HepG2 (cell line): ENCODE measurements around the gene SLC35G2. TPM values are rescaled to one million over a fixed set of nuclear protein-coding genes. Genes with fewer than 3 reads are reported as not detected.

Experiments
- BCL6 ChIP-seq: IDR thresholded peaks from 2 replicates; pipeline ENCODE4 v1.6.1; 2016; ENCODE audit warnings: missing genetic modification reagents, missing compliant biosample characterization
- CCDC6 ChIP-seq: sonication (generic); formaldehyde crosslinking; IDR thresholded peaks from 2 replicates; pipeline ENCODE4 v1.8.1; 2022; ENCODE audit warnings: mild to moderate bottlenecking, missing genetic modification reagents, moderate library complexity
- CREB1 ChIP-seq, 2 experiments: fragments of 450-650 bp in 1 of 2; IDR thresholded peaks; 2 replicates each; pipeline ENCODE4 v1.6.1; 2016 to 2017; ENCODE audit warnings: control low read depth in 1 of 2, mild to moderate bottlenecking in 1 of 2, missing compliant biosample characterization in 1 of 2, missing genetic modification characterization in 1 of 2
- DRAP1 ChIP-seq: IDR thresholded peaks from 2 replicates; pipeline ENCODE4 v1.6.1; 2016; ENCODE audit warnings: missing genetic modification reagents, missing compliant biosample characterization
- EED ChIP-seq: sonication (generic); formaldehyde crosslinking; IDR thresholded peaks from 2 replicates; pipeline ENCODE4 v1.5.0; 2020; ENCODE audit warnings: mild to moderate bottlenecking, missing genetic modification reagents
- FOXK2 ChIP-seq: fragments of 450-650 bp; IDR thresholded peaks from 2 replicates; pipeline ENCODE4 v1.6.1; 2016
- GFI1 ChIP-seq: sonication (generic); formaldehyde crosslinking; IDR thresholded peaks from 2 replicates; pipeline ENCODE4 v1.5.0; 2020; ENCODE audit warnings: missing genetic modification reagents, mild to moderate bottlenecking, borderline replicate concordance
- HOXA7 ChIP-seq: sonication (generic); formaldehyde crosslinking; IDR thresholded peaks from 2 replicates; pipeline ENCODE4 v1.8.1; 2022; ENCODE audit warnings: mild to moderate bottlenecking, missing genetic modification reagents, moderate library complexity
- KIAA2018 ChIP-seq: sonication (generic); formaldehyde crosslinking; IDR thresholded peaks from 2 replicates; pipeline ENCODE4 v1.5.0; 2020; ENCODE audit warnings: mild to moderate bottlenecking, missing genetic modification reagents, borderline replicate concordance
- MBNL3 ChIP-seq: fragments of 250-450 bp; sonication (Bioruptor Pico); conservative IDR thresholded peaks from 2 replicates; pipeline ENCODE4 v1.8.0; 2022; ENCODE audit warnings: mild to moderate bottlenecking, inconsistent platforms
- MXD1 ChIP-seq: sonication (generic); formaldehyde crosslinking; IDR thresholded peaks from 2 replicates; pipeline ENCODE4 v1.4.0; 2020; ENCODE audit warnings: mild to moderate bottlenecking, missing genetic modification reagents
- NAIF1 ChIP-seq: sonication (generic); formaldehyde crosslinking; IDR thresholded peaks from 2 replicates; pipeline ENCODE4 v1.5.0; 2020; ENCODE audit warnings: mild to moderate bottlenecking, missing genetic modification reagents, borderline replicate concordance
- PAX8 ChIP-seq: sonication (generic); formaldehyde crosslinking; IDR thresholded peaks from 2 replicates; pipeline ENCODE4 v1.8.0; 2022; ENCODE audit warnings: mild to moderate bottlenecking, missing genetic modification reagents, borderline replicate concordance
- RELA ChIP-seq: sonication (generic); formaldehyde crosslinking; IDR thresholded peaks from 2 replicates; pipeline ENCODE4 v1.4.0; 2020; ENCODE audit warnings: missing genetic modification reagents
- SOX13 ChIP-seq, 3 experiments: fragments of 450-650 bp in 1 of 3; sonication (generic) in 1 of 3; formaldehyde crosslinking in 1 of 3; IDR thresholded peaks in 2 of 3; conservative IDR thresholded peaks in 1 of 3; 2 replicates each; pipeline versions ENCODE4 v1.5.0 to v1.6.1; 2016 to 2020; ENCODE audit warnings: antibody characterized with exemption in 1 of 3, mild to moderate bottlenecking in 1 of 3, missing compliant biosample characterization in 1 of 3, missing genetic modification reagents in 1 of 3, moderate library complexity in 1 of 3
- ZNF788 ChIP-seq: sonication (generic); formaldehyde crosslinking; IDR thresholded peaks from 2 replicates; pipeline ENCODE4 v1.5.0; 2020; ENCODE audit warnings: mild to moderate bottlenecking, missing genetic modification reagents, borderline replicate concordance
- ZNF841 ChIP-seq: sonication (generic); formaldehyde crosslinking; IDR thresholded peaks from 2 replicates; pipeline ENCODE4 v1.8.1; 2023; ENCODE audit warnings: missing genetic modification reagents, borderline replicate concordance
- ZZZ3 ChIP-seq: sonication (generic); formaldehyde crosslinking; IDR thresholded peaks from 2 replicates; pipeline ENCODE4 v1.4.0; 2020; ENCODE audit warnings: missing genetic modification reagents, mild to moderate bottlenecking, borderline replicate concordance
- polyA plus RNA-seq, 8 experiments: library from polyadenylated mRNA; depleted of rRNA in 3 of 8; stranded (reverse) in 7 of 8; unstranded in 1 of 8; fragments of >200 nt; fragmentation: Illumina TruSeq in 4 of 8; extraction: Trizol in 4 of 8; gene quantifications; 2 replicates each; pipeline versions ENCODE4 v1.2.1 to v1.2.3, GENCODE V29; 2011 to 2016; ENCODE audit warnings: low read depth in 4 of 8, missing spikeins in 1 of 8, mixed read lengths in 1 of 8; ENCODE audit not compliant: insufficient read depth in 1 of 8
- total RNA-seq, 5 experiments: library from RNA; depleted of rRNA; stranded (reverse); fragments of >200 nt; fragmentation: Illumina TruSeq; extraction: Trizol; gene quantifications; 2 replicates each; pipeline ENCODE4 v1.2.3, GENCODE V29; 2016; ENCODE audit warnings: low read depth in 1 of 5

Gene SLC35G2
- total and polyA plus RNA-seq, 2 of the 13 experiments (the other 11 are each of a cell fraction or from before 2014, with no cell fraction given): 7.6 to 10.3 TPM

DNA sequence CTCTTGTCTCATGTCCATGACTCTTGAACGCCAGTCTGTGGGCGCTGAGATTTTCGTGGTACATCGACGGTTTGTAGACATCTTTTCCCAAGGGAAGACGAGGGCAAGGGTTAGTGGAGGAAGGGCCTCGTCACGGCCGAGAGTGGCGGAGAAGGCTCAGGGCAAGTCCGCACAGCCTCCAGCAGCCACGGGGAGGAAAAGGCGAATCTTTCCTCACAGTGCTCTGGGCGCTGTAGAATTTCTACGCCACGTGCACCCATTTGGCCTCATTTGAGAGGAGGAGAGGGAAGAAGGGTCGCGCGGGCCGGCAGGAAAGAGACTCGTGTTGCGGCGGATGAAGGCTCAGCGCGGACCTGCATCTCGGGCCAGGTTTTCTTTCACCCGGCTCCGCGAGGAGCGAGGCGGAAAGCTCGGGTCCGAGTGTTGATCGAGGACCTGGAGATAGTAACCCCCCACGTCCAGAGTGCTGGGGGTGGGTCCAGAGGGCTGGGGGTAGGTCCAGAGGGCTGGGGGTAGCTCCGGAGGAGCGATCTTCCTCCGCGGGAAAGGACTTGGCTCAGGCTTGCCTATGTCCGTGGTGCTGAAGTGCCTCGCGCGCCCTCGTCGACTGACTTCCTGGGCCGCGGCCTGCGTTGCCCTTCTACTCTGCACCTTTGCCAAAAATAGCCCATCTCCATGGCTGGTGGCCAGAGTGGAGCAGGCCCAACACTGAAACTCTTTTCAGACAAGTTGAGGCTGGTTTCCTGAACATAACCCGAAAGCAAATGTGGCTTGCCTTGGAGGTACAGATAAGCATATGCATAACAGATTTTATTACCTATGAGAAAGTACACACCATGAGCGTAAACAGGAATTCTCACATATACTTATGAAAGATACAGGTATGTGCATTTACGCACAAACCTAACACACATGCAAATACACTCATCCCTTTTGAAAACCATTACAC lies 1.1 kb downstream of the SLC35G2 start (continued):
- TF ChIP-seq SOX13 (IDR thresholded peaks at IDR 0.05): no peak
- TF ChIP-seq SOX13 (CRISPR knock-in tag; conservative IDR thresholded peaks at IDR 0.05 in 1 of 2, IDR thresholded peaks at IDR 0.05 in 1 of 2): no peak
- no peak for TF ChIP-seq DRAP1
- TF ChIP-seq EED (CRISPR knock-in tag): 0 out of 2 replicates have a peak, but pooled peaks have one; percentile 57
- TF ChIP-seq MBNL3 (CRISPR knock-in tag): no peak
- TF ChIP-seq CREB1 (IDR thresholded peaks at IDR 0.05): no peak
- no peak; the same call in 1 of the 2 replicates for TF ChIP-seq CREB1 (CRISPR knock-in tag; IDR thresholded peaks at IDR 0.05)
- peak; percentile 20; the same call in 1 of the 2 replicates for TF ChIP-seq PAX8 (CRISPR knock-in tag)
- no peak for TF ChIP-seq HOXA7 (CRISPR knock-in tag)
- no peak for TF ChIP-seq RELA
- TF ChIP-seq NAIF1: no peak
- TF ChIP-seq CCDC6: 0 out of 2 replicates have a peak, but pooled peaks have one; percentile 45
- TF ChIP-seq MXD1: peak; percentile 69; the same call in 1 of the 2 replicates
- TF ChIP-seq GFI1: no peak
- no peak for TF ChIP-seq ZNF788
- TF ChIP-seq ZZZ3 (CRISPR knock-in tag): no peak
- no peak for TF ChIP-seq ZNF841 (CRISPR knock-in tag)
- no peak for TF ChIP-seq KIAA2018 (CRISPR knock-in tag)
- no peak for TF ChIP-seq FOXK2
- no peak for TF ChIP-seq BCL6 (CRISPR knock-in tag)
